ENCODE measurements around the gene BLACAT1. TPM values are rescaled to one million over a fixed set of nuclear protein-coding genes. Genes with fewer than 3 reads are reported as not detected.

Gene BLACAT1
- total and polyA plus RNA-seq, 2 of the 13 experiments (the other 11 are each of a cell fraction or from before 2014, with no cell fraction given): 1.2 to 2.8 TPM

GRCh38 chr1:205504311-205505075, 48.6 kb upstream of the BLACAT1 start, which contains the start of gene CDK18 (continued):
- peak; percentile 20; the same call in 1 of the 2 replicates for TF ChIP-seq ARID5B (CRISPR knock-in tag; IDR thresholded peaks at IDR 0.05)
- TF ChIP-seq PHF8 (CRISPR knock-in tag; IDR thresholded peaks at IDR 0.05): peak; percentile 64
- TF ChIP-seq HNRNPLL (IDR thresholded peaks at IDR 0.05; ENCODE audit: low read depth, low read length, poor library complexity, severe bottlenecking): peak; percentile 48
- TF ChIP-seq ZNF775 (CRISPR knock-in tag; IDR thresholded peaks at IDR 0.05; ENCODE audit: borderline replicate concordance): 0 out of 2 replicates have a peak, but pooled peaks have one; percentile 3
- 0 out of 2 replicates have a peak, but pooled peaks have one; percentile 62 for TF ChIP-seq ZNF556 (CRISPR knock-in tag; IDR thresholded peaks at IDR 0.05; ENCODE audit: borderline replicate concordance)
- no peak for TF ChIP-seq ZNF24 (IDR thresholded peaks at IDR 0.05)
- no peak for TF ChIP-seq SP4 (CRISPR knock-in tag; IDR thresholded peaks at IDR 0.05)
- 0 out of 2 replicates have a peak, but pooled peaks have one; percentile 39 for TF ChIP-seq SALL1 (CRISPR knock-in tag; IDR thresholded peaks at IDR 0.05)
- 0 out of 2 replicates have a peak, but pooled peaks have one; percentile 1 for TF ChIP-seq ZBTB4 (CRISPR knock-in tag; IDR thresholded peaks at IDR 0.05; ENCODE audit: borderline replicate concordance)
- TF ChIP-seq ZNF740 (CRISPR knock-in tag; IDR thresholded peaks at IDR 0.05): 0 out of 2 replicates have a peak, but pooled peaks have one; percentile 22
- 0 out of 2 replicates have a peak, but pooled peaks have one; percentile 59 for TF ChIP-seq GFI1 (CRISPR knock-in tag; IDR thresholded peaks at IDR 0.05; ENCODE audit: borderline replicate concordance)
- TF ChIP-seq NFYC (CRISPR knock-in tag; IDR thresholded peaks at IDR 0.05): peak; percentile 40; the same call in 1 of the 2 replicates
- TF ChIP-seq TFDP1 (CRISPR knock-in tag; IDR thresholded peaks at IDR 0.05; ENCODE audit: borderline replicate concordance): peak; percentile 40; the same call in 1 of the 2 replicates
- peak; percentile 49 for TF ChIP-seq HNRNPK (IDR thresholded peaks at IDR 0.05; ENCODE audit: low read depth, low read length, poor library complexity, severe bottlenecking)
- peak; percentile 53; the same call in 1 of the 2 replicates for TF ChIP-seq PCBP1 (IDR thresholded peaks at IDR 0.05; ENCODE audit: borderline replicate concordance, low read depth, low read length)
- TF ChIP-seq MTERF4 (CRISPR knock-in tag; IDR thresholded peaks at IDR 0.05): peak; percentile 76
- TF ChIP-seq EP300 (IDR thresholded peaks at IDR 0.05; ENCODE audit: low read depth in 2 of 2, low read length in 2 of 2): 0 out of 4 replicates have a peak, but pooled peaks of 1 of the 2 experiments have one; percentile 4
- TF ChIP-seq EP300 (CRISPR knock-in tag; IDR thresholded peaks at IDR 0.05; ENCODE audit: borderline replicate concordance): no peak

All from HepG2 (cell line).